ENCODE data around the gene ARHGEF17.

ARHGEF17 gene

GRCh38 chr11:73380331-73380730, 72.3 kb downstream of the ARHGEF17 start:
- H3K9me3 ChIP-seq (ENCODE audit: insufficient read depth, low read depth, low read length), result peaks cover 2% of the 10 kb centered on the region
- no peak overlapping the region for H3K27ac ChIP-seq (ENCODE audit: low read depth, low read length)
- H3K4me3 ChIP-seq (ENCODE audit: low read depth, low read length), result no peak overlapping the region
- H2BK5ac ChIP-seq (ENCODE audit: low read depth, low read length, poor library complexity), result no peak overlapping the region
- H4K8ac ChIP-seq (ENCODE audit: low read depth, low read length), result no peak overlapping the region
- no peak overlapping the region for H3K9ac ChIP-seq (ENCODE audit: low read length)
- no peak overlapping the region for H3K14ac ChIP-seq (ENCODE audit: low read length)
- H2AK5ac ChIP-seq (ENCODE audit: low read length), result no peak overlapping the region
- H3K27me3 ChIP-seq (ENCODE audit: insufficient read depth, low read length), result no peaks in the 10 kb centered on the region
- H4K12ac ChIP-seq (ENCODE audit: low read depth, low read length), result no peak overlapping the region
- peaks cover 13 to 16% of the 10 kb centered on the region in 2 experiments for H3K4me1 ChIP-seq (ENCODE audit: control insufficient read depth in 1 of 2, insufficient read depth in 2 of 2, low read length in 2 of 2)
- H3K79me2 ChIP-seq (ENCODE audit: control insufficient read depth, insufficient read depth, low read length, poor library complexity), result peaks cover 8% of the 10 kb centered on the region
- no peaks in the 10 kb centered on the region for H3K36me3 ChIP-seq (ENCODE audit: control insufficient read depth in 1 of 2, insufficient read depth in 2 of 2, low read length in 2 of 2)
- WGBS (ENCODE audit: extremely low coverage, insufficient coverage, insufficient read length), result no CpG with 5 or more reads among the region's 7 CpGs
- H3K79me1 ChIP-seq (ENCODE audit: low read length), result peaks cover 10% of the 10 kb centered on the region
- no peak overlapping the region for H2BK120ac ChIP-seq (ENCODE audit: insufficient read depth, low read length, poor library complexity)
- H3K4me2 ChIP-seq (ENCODE audit: low read length), result no peak overlapping the region
- H2AFZ ChIP-seq (ENCODE audit: insufficient read depth, low read length, poor library complexity), result no peak overlapping the region
- no peak overlapping the region for H2BK12ac ChIP-seq (ENCODE audit: low read length)
- no peak overlapping the region for H3K23ac ChIP-seq (ENCODE audit: low read length)
- no peak overlapping the region for H4K91ac ChIP-seq (ENCODE audit: low read depth, low read length)
- no peak overlapping the region for H3K18ac ChIP-seq (ENCODE audit: low read length)
- H3K4ac ChIP-seq (ENCODE audit: low read depth, low read length), result no peak overlapping the region
- no peak for DNase-seq

GRCh38 chr11:73380897-73381410, 72.9 kb downstream of the ARHGEF17 start:
- Histone ChIP-seq H3K14ac (ENCODE audit: low read length) (no peak overlapping the region), H3K4me1 (ENCODE audit: control insufficient read depth in 1 of 2, insufficient read depth in 2 of 2, low read length in 2 of 2) (peaks cover 9 to 11% of the 10 kb centered on the region in 2 experiments), H3K27me3 (ENCODE audit: insufficient read depth, low read length) (no peaks in the 10 kb centered on the region), H4K91ac (ENCODE audit: low read depth, low read length) (no peak overlapping the region), H2AK5ac (ENCODE audit: low read length) (no peak overlapping the region), H3K4me3 (ENCODE audit: low read depth, low read length) (no peak overlapping the region), H3K4me2 (ENCODE audit: low read length) (no peak overlapping the region), H2BK120ac (ENCODE audit: insufficient read depth, low read length, poor library complexity) (no peak overlapping the region), H3K9me3 (ENCODE audit: insufficient read depth, low read depth, low read length) (peaks cover 2% of the 10 kb centered on the region), H2BK5ac (ENCODE audit: low read depth, low read length, poor library complexity) (no peak overlapping the region), H3K18ac (ENCODE audit: low read length) (no peak overlapping the region), H3K23ac (ENCODE audit: low read length) (no peak overlapping the region), H2BK12ac (ENCODE audit: low read length) (no peak overlapping the region), H4K8ac (ENCODE audit: low read depth, low read length) (no peak overlapping the region), H4K12ac (ENCODE audit: low read depth, low read length) (no peak overlapping the region), H3K4ac (ENCODE audit: low read depth, low read length) (no peak overlapping the region), H3K27ac (ENCODE audit: low read depth, low read length) (no peak overlapping the region), H3K79me2 (ENCODE audit: control insufficient read depth, insufficient read depth, low read length, poor library complexity) (peaks cover 8% of the 10 kb centered on the region), H3K36me3 (ENCODE audit: control insufficient read depth in 1 of 2, insufficient read depth in 2 of 2, low read length in 2 of 2) (no peaks in the 10 kb centered on the region), H2AFZ (ENCODE audit: insufficient read depth, low read length, poor library complexity) (no peak overlapping the region), H3K79me1 (ENCODE audit: low read length) (peaks cover 7% of the 10 kb centered on the region), H3K9ac (ENCODE audit: low read length) (no peak overlapping the region)
- WGBS (ENCODE audit: extremely low coverage, insufficient coverage, insufficient read length), result no CpG with 5 or more reads among the region's 4 CpGs
- DNase-seq, result no peak

GRCh38 chr11:73381589-73381988, 73.5 kb downstream of the ARHGEF17 start:
- Histone ChIP-seq H2AFZ (ENCODE audit: insufficient read depth, low read length, poor library complexity) (no peak overlapping the region), H3K27me3 (ENCODE audit: insufficient read depth, low read length) (no peaks in the 10 kb centered on the region), H3K36me3 (ENCODE audit: control insufficient read depth in 1 of 2, insufficient read depth in 2 of 2, low read length in 2 of 2) (no peaks in the 10 kb centered on the region), H3K4me3 (ENCODE audit: low read depth, low read length) (no peak overlapping the region), H3K18ac (ENCODE audit: low read length) (no peak overlapping the region), H3K4ac (ENCODE audit: low read depth, low read length) (no peak overlapping the region), H3K4me1 (ENCODE audit: control insufficient read depth in 1 of 2, insufficient read depth in 2 of 2, low read length in 2 of 2) (peaks cover 9 to 11% of the 10 kb centered on the region in 2 experiments), H4K91ac (ENCODE audit: low read depth, low read length) (no peak overlapping the region), H2BK120ac (ENCODE audit: insufficient read depth, low read length, poor library complexity) (no peak overlapping the region), H3K27ac (ENCODE audit: low read depth, low read length) (no peak overlapping the region), H3K4me2 (ENCODE audit: low read length) (no peak overlapping the region), H3K14ac (ENCODE audit: low read length) (no peak overlapping the region), H3K79me2 (ENCODE audit: control insufficient read depth, insufficient read depth, low read length, poor library complexity) (peaks cover 7% of the 10 kb centered on the region), H3K9me3 (ENCODE audit: insufficient read depth, low read depth, low read length) (peaks cover 2% of the 10 kb centered on the region), H2BK5ac (ENCODE audit: low read depth, low read length, poor library complexity) (no peak overlapping the region), H2AK5ac (ENCODE audit: low read length) (no peak overlapping the region), H3K79me1 (ENCODE audit: low read length) (peaks cover 4% of the 10 kb centered on the region), H3K23ac (ENCODE audit: low read length) (no peak overlapping the region), H4K12ac (ENCODE audit: low read depth, low read length) (no peak overlapping the region), H4K8ac (ENCODE audit: low read depth, low read length) (no peak overlapping the region), H2BK12ac (ENCODE audit: low read length) (no peak overlapping the region), H3K9ac (ENCODE audit: low read length) (no peak overlapping the region)
- DNase-seq, result no peak
- WGBS (ENCODE audit: extremely low coverage, insufficient coverage, insufficient read length), result no CpG with 5 or more reads among the region's 6 CpGs

- Histone ChIP-seq H3K27ac (ENCODE audit: low read depth, low read length) (no peak overlapping the region), H2BK12ac (ENCODE audit: low read length) (no peak overlapping the region), H3K4me1 (ENCODE audit: control insufficient read depth in 1 of 2, insufficient read depth in 2 of 2, low read length in 2 of 2) (peaks cover 6 to 7% of the 10 kb centered on the region in 2 experiments), H4K12ac (ENCODE audit: low read depth, low read length) (no peak overlapping the region), H3K23ac (ENCODE audit: low read length) (no peak overlapping the region), H3K4ac (ENCODE audit: low read depth, low read length) (no peak overlapping the region), H2BK120ac (ENCODE audit: insufficient read depth, low read length, poor library complexity) (no peak overlapping the region), H3K9ac (ENCODE audit: low read length) (no peak overlapping the region), H3K9me3 (ENCODE audit: insufficient read depth, low read depth, low read length) (no peaks in the 10 kb centered on the region), H2BK5ac (ENCODE audit: low read depth, low read length, poor library complexity) (no peak overlapping the region), H3K18ac (ENCODE audit: low read length) (no peak overlapping the region), H3K14ac (ENCODE audit: low read length) (no peak overlapping the region), H3K4me3 (ENCODE audit: low read depth, low read length) (no peak overlapping the region), H2AFZ (ENCODE audit: insufficient read depth, low read length, poor library complexity) (no peak overlapping the region), H4K8ac (ENCODE audit: low read depth, low read length) (no peak overlapping the region), H3K79me1 (ENCODE audit: low read length) (no peaks in the 10 kb centered on the region), H4K91ac (ENCODE audit: low read depth, low read length) (no peak overlapping the region), H3K27me3 (ENCODE audit: insufficient read depth, low read length) (no peaks in the 10 kb centered on the region), H2AK5ac (ENCODE audit: low read length) (no peak overlapping the region), H3K79me2 (ENCODE audit: control insufficient read depth, insufficient read depth, low read length, poor library complexity) (peaks cover 2% of the 10 kb centered on the region), H3K4me2 (ENCODE audit: low read length) (no peak overlapping the region), H3K36me3 (ENCODE audit: control insufficient read depth in 1 of 2, insufficient read depth in 2 of 2, low read length in 2 of 2) (no peaks in the 10 kb centered on the region)
- WGBS (ENCODE audit: extremely low coverage, insufficient coverage, insufficient read length), result no CpG with 5 or more reads among the region's 7 CpGs
- no peak for DNase-seq
Measured at GRCh38 chr11:73382183-73382582, 74.1 kb downstream of the ARHGEF17 start.
